SK-N-MC (cell line): Measurements from ENCODE around the gene JPT2.

Source experiments
- DNase-seq: peaks from one replicate; pipeline ENCODE4 v3.0.0-alpha.2; 2011; ENCODE audit warnings: low read depth, low spot score
- H3K27ac ChIP-seq: fragments of 200-600 bp; sonication (generic); 2 replicates; pipeline ENCODE4 v1.5.1; 2016; ENCODE audit warnings: mixed run types
- H3K36me3 ChIP-seq: fragments of 200-600 bp; sonication (generic); 2 replicates; pipeline ENCODE4 v1.6.1; 2017; ENCODE audit warnings: antibody characterized with exemption, low read length, mixed read lengths; ENCODE audit not compliant: insufficient read depth
- H3K4me3 ChIP-seq: fragments of 200-600 bp; sonication (generic); 2 replicates; pipeline ENCODE4 v1.5.1; 2016
- H3K9ac ChIP-seq: fragments of 200-600 bp; sonication (generic); 2 replicates; pipeline ENCODE4 v1.8.0; 2017; ENCODE audit warnings: mixed run types, mixed read lengths; ENCODE audit not compliant: insufficient read length
- H3K9me3 ChIP-seq: fragments of 200-600 bp; sonication (generic); 2 replicates; pipeline ENCODE4 v1.6.1; 2017; ENCODE audit warnings: low read depth, mild to moderate bottlenecking, antibody characterized with exemption, low read length, moderate library complexity, mixed read lengths
- EZH2 ChIP-seq: fragments of 200-600 bp; sonication (generic); IDR thresholded peaks from one replicate; pipeline ENCODE4 v1.6.1; 2017; ENCODE audit warnings: antibody characterized with exemption
- FOXP2 ChIP-seq: optimal IDR thresholded peaks from 2 replicates; pipeline ENCODE3; 2011; ENCODE audit warnings: mild to moderate bottlenecking, moderate library complexity; ENCODE audit not compliant: insufficient read depth; ENCODE audit errors: extremely low read length, control extremely low read depth
- POLR2AphosphoS5 ChIP-seq: IDR thresholded peaks from 2 replicates; pipeline ENCODE4 v1.6.1; 2012; ENCODE audit warnings: mild to moderate bottlenecking, low read depth, low read length, borderline replicate concordance

JPT2 gene

DNA sequence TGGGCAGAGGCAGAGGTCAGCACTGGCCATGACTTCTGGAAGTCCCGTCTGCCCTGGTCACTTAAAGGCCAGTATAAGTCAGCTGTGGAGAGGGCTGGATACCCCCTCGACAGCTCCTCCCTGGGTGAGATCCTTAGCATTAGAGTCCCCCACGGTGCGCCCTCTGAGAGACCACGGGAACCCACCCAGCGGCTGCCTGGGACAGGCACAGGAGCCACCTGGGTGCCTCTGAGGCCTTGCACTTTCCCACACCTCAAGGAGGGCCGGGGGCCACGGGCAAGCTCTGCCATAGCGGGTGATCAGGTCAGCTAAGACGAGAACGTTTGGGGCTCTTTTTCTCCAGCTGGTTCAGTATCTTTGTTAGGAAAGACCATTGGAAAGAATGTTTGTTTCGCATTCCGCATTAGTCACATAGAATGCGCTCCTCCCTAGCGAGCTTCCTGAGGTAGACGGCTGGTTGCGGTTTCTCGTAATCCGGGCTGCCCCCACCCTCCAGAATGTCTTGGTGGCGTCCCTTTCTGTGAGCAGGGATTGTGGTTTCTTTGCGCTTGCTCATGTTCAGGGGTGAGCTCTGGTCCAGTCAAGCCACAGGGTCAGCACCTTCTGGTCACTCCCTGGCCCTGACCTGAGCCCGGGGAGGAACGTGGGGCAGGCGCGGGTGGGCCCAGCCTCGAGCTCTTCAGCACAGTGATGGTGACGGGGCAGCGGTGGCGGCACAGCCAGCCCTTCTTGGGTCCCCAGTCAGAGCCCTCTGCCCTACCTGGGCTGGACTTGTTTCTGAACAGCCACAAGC lies 68.0 kb downstream of the JPT2 start:
- Histone ChIP-seq H3K4me3 (no peak overlapping the region), H3K9ac (no peak overlapping the region), H3K27ac (no peak overlapping the region), H3K9me3 (no peaks in the 10 kb centered on the region), H3K36me3 (no peaks in the 10 kb centered on the region; the same call in 1 of the 2 replicates)
- TF ChIP-seq FOXP2 (no peak), EZH2 (no peak), POLR2AphosphoS5 (no peak)
- DNase-seq = no peak

DNA sequence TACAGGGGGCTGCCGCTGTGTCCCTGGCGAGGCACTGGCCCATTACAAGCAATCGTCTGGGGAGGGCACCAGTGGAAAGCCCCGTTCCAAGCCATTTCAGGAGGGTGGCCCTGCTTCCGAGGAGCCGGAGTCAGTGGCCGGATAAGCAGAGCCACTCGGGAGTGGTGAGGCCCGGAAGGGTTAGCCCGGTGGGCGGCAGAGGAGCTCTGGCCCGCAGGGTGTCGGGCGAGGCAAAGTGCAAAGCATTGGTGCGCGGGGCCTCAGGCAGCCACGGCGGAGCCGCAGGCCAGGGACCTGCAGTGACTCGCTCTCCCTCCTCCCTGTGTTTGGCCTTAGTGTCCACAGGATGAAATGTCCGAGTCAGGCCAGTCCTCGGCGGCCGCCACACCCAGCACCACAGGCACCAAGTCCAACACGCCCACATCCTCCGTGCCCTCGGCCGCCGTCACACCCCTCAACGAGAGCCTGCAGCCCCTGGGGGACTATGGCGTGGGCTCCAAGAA lies 68.7 kb downstream of the JPT2 start:
- TF ChIP-seq EZH2 (no peak), POLR2AphosphoS5 (no peak), FOXP2 (no peak)
- H3K36me3 ChIP-seq = no peaks in the 10 kb centered on the region; the same call in 1 of the 2 replicates
- H3K4me3 ChIP-seq = no peak overlapping the region
- H3K9me3 ChIP-seq = no peaks in the 10 kb centered on the region
- no peak overlapping the region for H3K27ac ChIP-seq
- H3K9ac ChIP-seq = no peak overlapping the region
- no peak for DNase-seq

DNA sequence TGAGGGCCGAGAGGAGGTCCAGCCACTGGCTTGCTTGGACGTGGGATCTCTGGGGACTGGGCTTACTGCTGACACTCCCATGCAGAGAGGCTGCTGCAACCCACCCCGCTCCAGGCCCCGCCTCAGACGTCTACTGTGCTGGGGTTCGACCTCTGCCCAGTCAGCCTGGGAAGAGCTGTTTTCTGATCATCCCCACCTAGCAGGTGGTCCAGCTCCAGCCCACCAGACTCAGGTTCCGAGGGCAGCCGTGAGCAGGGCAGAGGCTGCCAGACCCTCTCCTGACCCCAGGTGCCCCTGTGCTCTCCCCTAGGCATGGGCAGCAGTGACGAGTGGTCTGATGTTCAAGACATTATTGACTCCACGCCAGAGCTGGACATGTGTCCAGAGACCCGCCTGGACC lies 69.9 kb downstream of the JPT2 start:
- no peaks in the 10 kb centered on the region; the same call in 1 of the 2 replicates for H3K36me3 ChIP-seq
- H3K9me3 ChIP-seq = no peaks in the 10 kb centered on the region
- no peak overlapping the region for H3K9ac ChIP-seq
- TF ChIP-seq FOXP2 (no peak), POLR2AphosphoS5 (no peak), EZH2 (no peak)
- H3K4me3 ChIP-seq = no peak overlapping the region
- no peak overlapping the region for H3K27ac ChIP-seq
- DNase-seq = no peak

DNA sequence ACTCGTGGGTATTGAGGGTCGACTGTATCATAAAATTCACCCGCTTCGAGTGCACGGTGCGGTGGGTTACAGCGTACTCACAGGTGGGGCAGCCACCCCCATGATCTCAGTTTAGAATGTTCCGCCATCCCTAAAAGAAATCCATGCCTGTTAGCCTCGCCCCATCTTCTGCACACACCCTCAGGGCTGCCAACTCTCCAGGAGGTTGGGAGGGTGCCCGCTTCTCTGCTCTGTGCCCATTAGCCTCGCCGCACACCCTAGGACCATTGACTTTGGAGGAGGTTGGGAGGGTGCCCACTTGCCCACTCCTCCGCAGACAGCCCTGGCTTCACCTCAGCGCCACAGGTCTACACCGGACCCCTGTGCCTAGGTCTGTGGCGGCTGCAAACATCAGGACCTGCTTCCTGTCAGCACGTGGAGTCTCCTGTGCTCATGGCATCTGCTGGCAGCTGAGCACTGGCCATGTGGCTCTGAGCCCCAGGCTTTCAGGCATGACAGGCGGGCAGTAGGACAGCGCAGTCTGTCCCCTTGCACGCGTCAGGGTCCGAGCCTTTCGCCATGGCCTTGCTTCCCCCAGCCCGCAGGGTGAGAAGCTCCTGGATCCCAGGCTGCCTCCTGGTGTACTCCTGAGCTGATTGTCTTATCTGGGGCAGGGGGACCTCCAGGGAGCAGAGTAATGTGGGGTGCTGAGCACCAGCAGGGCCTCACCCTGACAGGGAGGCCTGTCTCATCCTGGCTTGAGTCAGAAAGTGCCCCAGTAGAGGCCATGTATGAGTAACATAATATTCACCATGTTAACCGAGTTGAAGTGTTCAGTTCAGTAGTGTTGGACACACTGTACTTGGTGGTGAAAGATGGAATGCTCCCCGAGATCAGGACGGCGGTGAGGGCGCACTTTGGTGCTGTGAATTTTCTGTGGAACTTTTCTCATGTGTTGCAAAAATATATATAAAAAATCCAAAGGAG lies 71.4 kb downstream of the JPT2 start:
- DNase-seq = no peak
- Histone ChIP-seq H3K9me3 (no peaks in the 10 kb centered on the region), H3K36me3 (no peaks in the 10 kb centered on the region; the same call in 1 of the 2 replicates), H3K9ac (no peak overlapping the region), H3K4me3 (no peak overlapping the region), H3K27ac (no peak overlapping the region)
- TF ChIP-seq EZH2 (no peak), FOXP2 (no peak), POLR2AphosphoS5 (no peak)
